Measurements from ENCODE around the gene TEFM. TPM values are rescaled to one million over a fixed set of nuclear protein-coding genes. Genes with fewer than 3 reads are reported as not detected.
"Not testable (repeated sequence)": the region's sequence is repeated elsewhere in the genome, so short reads cannot be mapped to it uniquely, and the experiment has no call there.

Gene TEFM
- total RNA-seq, result 16.4 TPM

- ATAC-seq (peak; percentile 99), DNase-seq (ENCODE audit: low spot score) (peak; percentile 92)
- intact Hi-C loops (cut with DNase I), result no loop called here
These were observed at the start of gene TEFM for GRCh38 chr17:30906101-30906911. Gene TEFM, minus strand, starts transcription at chr17:30906238. Its CDS starts 40 bp downstream, at chr17:30906198.

- intact Hi-C loops (cut with DNase I), result no loop called here
- DNase-seq (ENCODE audit: low spot score) (no peak), ATAC-seq (peak; percentile 50)
These were observed 48.2 kb upstream of the TEFM start for GRCh38 chr17:30954046-30954830.

GRCh38 chr17:30952638-30953393 lies 46.8 kb upstream of the TEFM start:
- DNase-seq (ENCODE audit: low spot score) (no peak), ATAC-seq (peak; percentile 59)
- intact Hi-C loops (cut with DNase I), result no loop called here

GRCh38 chr17:30950669-30951399 lies 44.8 kb upstream of the TEFM start:
- peak; percentile 73 for DNase-seq (ENCODE audit: low spot score)
- intact Hi-C loops (cut with DNase I), result no loop called here
- ATAC-seq, result peak; percentile 86

- ATAC-seq (no peak), DNase-seq (ENCODE audit: low spot score) (no peak)
- intact Hi-C loops (cut with DNase I), result no loop called here
These were observed 44.2 kb upstream of the TEFM start for GRCh38 chr17:30950189-30950588.

GRCh38 chr17:30947796-30948195 lies 41.8 kb upstream of the TEFM start:
- intact Hi-C loops (cut with DNase I), result no loop called here
- DNase-seq (ENCODE audit: low spot score), result no peak
- no peak for ATAC-seq

- ATAC-seq (no peak), DNase-seq (ENCODE audit: low spot score) (no peak)
- intact Hi-C loops (cut with DNase I), result no loop called here
These were observed 36.5 kb upstream of the TEFM start for GRCh38 chr17:30942308-30943079.

GRCh38 chr17:30939051-30939689 lies 33.1 kb upstream of the TEFM start:
- DNase-seq (ENCODE audit: low spot score) (no peak), ATAC-seq (no peak)
- intact Hi-C loops (cut with DNase I), result no loop called here

- intact Hi-C loops (cut with DNase I), result no loop called here
- no peak for ATAC-seq
- DNase-seq (ENCODE audit: low spot score), result no peak
These were observed 27.9 kb upstream of the TEFM start for GRCh38 chr17:30933966-30934365.

- ATAC-seq; intact Hi-C loops (cut with DNase I); DNase-seq (ENCODE audit: low spot score): not testable (repeated sequence)
These were observed 25.5 kb upstream of the TEFM start for GRCh38 chr17:30931582-30931981.

GRCh38 chr17:30930495-30930894 lies 24.5 kb upstream of the TEFM start:
- intact Hi-C loops (cut with DNase I), result no loop called here
- no peak for DNase-seq (ENCODE audit: low spot score)
- ATAC-seq, result no peak

- intact Hi-C loops (cut with DNase I); DNase-seq (ENCODE audit: low spot score); ATAC-seq: not testable (repeated sequence)
These were observed 23.8 kb upstream of the TEFM start for GRCh38 chr17:30929861-30930260.

- no peak for DNase-seq (ENCODE audit: low spot score)
- intact Hi-C loops (cut with DNase I), result no loop called here
- ATAC-seq, result no peak
These were observed 23.1 kb upstream of the TEFM start for GRCh38 chr17:30929081-30929633.

- DNase-seq (ENCODE audit: low spot score), result no peak
- intact Hi-C loops (cut with DNase I), result no loop called here
- no peak for ATAC-seq
These were observed 22.5 kb upstream of the TEFM start for GRCh38 chr17:30928584-30928983.

- ATAC-seq (no peak), DNase-seq (ENCODE audit: low spot score) (no peak)
- intact Hi-C loops (cut with DNase I), result no loop called here
These were observed 21.7 kb upstream of the TEFM start for GRCh38 chr17:30927756-30928155.

- DNase-seq (ENCODE audit: low spot score), result no peak
- no peak for ATAC-seq
- intact Hi-C loops (cut with DNase I), result no loop called here
These were observed 20.5 kb upstream of the TEFM start for GRCh38 chr17:30926516-30926915.

- intact Hi-C loops (cut with DNase I), result no loop called here
- DNase-seq (ENCODE audit: low spot score) (no peak), ATAC-seq (no peak)
These were observed 18.3 kb upstream of the TEFM start for GRCh38 chr17:30924341-30924740.

Measured in sciatic nerve (tissue), 2 donors.